Esophagus squamous epithelium (tissue), 5 donors: ENCODE measurements around the gene ATP6V0C. TPM values are rescaled to one million over a fixed set of nuclear protein-coding genes. Genes with fewer than 3 reads are reported as not detected.
"Not testable (repeated sequence)": the region's sequence is repeated elsewhere in the genome, so short reads cannot be mapped to it uniquely, and the experiment has no call there.

Experiments used
- DNase-seq: peaks from one replicate; lab custom pipeline; 2025; lab: John Stamatoyannopoulos, UW
- H3K27ac ChIP-seq, 4 donors: fragments of 200-600 bp; sonication (generic); one replicate each; pipeline ENCODE4 v1.5.1; 2016 to 2019; ENCODE audit warnings: mild to moderate bottlenecking in 1 of 4
- H3K27me3 ChIP-seq, 4 donors: fragments of 200-600 bp; sonication (generic); 1 replicate in 3 of 4; 2 replicates in 1 of 4; pipeline versions ENCODE4 v1.5.1 to v1.6.0; 2017 to 2021; ENCODE audit warnings: antibody characterized with exemption in 1 of 4
- H3K36me3 ChIP-seq, 3 donors: fragments of 200-600 bp; sonication (generic); one replicate each; pipeline ENCODE4 v1.5.1; 2016 to 2019
- H3K4me1 ChIP-seq, 3 donors: fragments of 200-600 bp; sonication (generic); one replicate each; pipeline ENCODE4 v1.5.1; 2017 to 2019
- H3K4me3 ChIP-seq, 4 donors: fragments of 200-600 bp; sonication (generic); 1 replicate in 3 of 4; 2 replicates in 1 of 4; pipeline ENCODE4 v1.5.1; 2016 to 2019; ENCODE audit warnings: mild to moderate bottlenecking in 2 of 4, moderate library complexity in 1 of 4
- H3K9me3 ChIP-seq, 3 donors: fragments of 200-600 bp; sonication (generic); one replicate each; pipeline ENCODE4 v1.5.1; 2016 to 2019
- CTCF ChIP-seq, 6 experiments: fragments of 450-650 bp in 4 of 6; fragments of 200-600 bp in 2 of 6; sonication (generic) in 2 of 6; IDR thresholded peaks; one replicate each; pipeline ENCODE4 v1.5.1; 2016 to 2019; ENCODE audit warnings: antibody characterized with exemption in 6 of 6, mild to moderate bottlenecking in 4 of 6, moderate library complexity in 4 of 6
- POLR2A ChIP-seq, 4 donors: fragments of 450-650 bp; IDR thresholded peaks; one replicate each; pipeline ENCODE4 v1.6.1; 2017; ENCODE audit warnings: antibody characterized with exemption in 4 of 4, mild to moderate bottlenecking in 4 of 4, moderate library complexity in 3 of 4
- WGBS, 2 donors: methylation state at CpG; one replicate each; pipeline ENCODE4 v1.1.5; 2018; 5-methylcytosine and 5-hydroxymethylcytosine counted together
- intact Hi-C: fragments of 100-400 bp; cut with DNase I; formaldehyde crosslinking; loops from one replicate; pipeline ENCODE4 v1.15.0; 2022
- total RNA-seq, 4 donors: library from RNA; depleted of rRNA; stranded (reverse); fragments of >200 nt; gene quantifications; one replicate each; pipeline ENCODE4 v1.1.0, GENCODE V29; 2016
- donor health status: DM: yes; HTN: yes; CAD: no.

The ATP6V0C gene
- total RNA-seq, 4 donors from 2014 or later: 70.8 to 196 (median 125) TPM

- no peak overlapping the region for H3K4me3 ChIP-seq
- no peaks in the 10 kb centered on the region for H3K36me3 ChIP-seq
- peaks cover 4 to 31% (median 11%) of the 10 kb centered on the region in 4 donors for H3K27me3 ChIP-seq
- 81 to 95% methylated on average over 7 to 9 of the region's 9 CpGs for WGBS, 2 donors
- intact Hi-C loops: no loop called here
- peaks cover 21 to 56% (median 37%) of the 10 kb centered on the region in 3 donors for H3K4me1 ChIP-seq
- no peak overlapping the region for H3K27ac ChIP-seq
- H3K9me3 ChIP-seq: no peaks in the 10 kb centered on the region
- TF ChIP-seq POLR2A (IDR thresholded peaks at IDR 0.05): no peak
- TF ChIP-seq CTCF (IDR thresholded peaks at IDR 0.05): no peak
- DNase-seq: no peak
These were observed 37.4 kb upstream of the ATP6V0C start for GRCh38 chr16:2476345-2476720.

GRCh38 chr16:2476741-2477140, 37.0 kb upstream of the ATP6V0C start:
- no peaks in the 10 kb centered on the region for H3K9me3 ChIP-seq
- WGBS, 2 donors: 73 to 74% methylated on average over 3 of the region's 3 CpGs
- no peak overlapping the region for H3K27ac ChIP-seq
- H3K27me3 ChIP-seq: peaks cover 4 to 27% (median 8%) of the 10 kb centered on the region in 4 donors
- no peaks in the 10 kb centered on the region for H3K36me3 ChIP-seq
- H3K4me3 ChIP-seq: no peak overlapping the region
- intact Hi-C loops: no loop called here
- no peak for TF ChIP-seq POLR2A (IDR thresholded peaks at IDR 0.05)
- no peak for TF ChIP-seq CTCF (IDR thresholded peaks at IDR 0.05)
- H3K4me1 ChIP-seq: peaks cover 18 to 56% (median 33%) of the 10 kb centered on the region in 3 donors
- no peak for DNase-seq

DNA sequence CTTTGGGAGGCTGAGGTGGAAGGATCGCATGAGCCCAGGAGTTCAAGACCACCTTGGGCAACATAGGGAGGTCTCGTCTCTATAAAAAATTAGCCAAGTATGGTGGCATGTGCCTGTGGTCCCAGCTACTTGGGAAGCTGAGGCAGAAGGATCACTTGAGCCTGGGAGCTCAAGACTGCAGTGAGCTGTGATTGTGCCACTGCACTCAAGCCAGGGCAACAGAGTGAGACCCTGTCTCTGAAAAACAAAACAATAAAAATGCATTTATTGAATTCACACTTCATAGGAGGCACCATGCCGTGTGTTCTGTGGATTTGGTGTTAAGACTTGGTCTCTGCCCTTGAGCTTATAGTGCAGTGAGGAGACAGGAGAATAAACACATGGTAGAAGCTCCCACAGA, 36.4 kb upstream of the ATP6V0C start:
- Histone ChIP-seq H3K4me1 (peaks cover 15 to 55% (median 27%) of the 10 kb centered on the region in 3 donors), H3K9me3 (no peaks in the 10 kb centered on the region), H3K36me3 (no peaks in the 10 kb centered on the region), H3K27ac (no peak overlapping the region), H3K4me3 (no peak overlapping the region), H3K27me3 (peaks cover 0 to 21% (median 4%) of the 10 kb centered on the region in 4 donors)
- intact Hi-C loops: no loop called here
- TF ChIP-seq POLR2A (IDR thresholded peaks at IDR 0.05) (no peak), CTCF (IDR thresholded peaks at IDR 0.05) (no peak)
- no peak for DNase-seq
- WGBS, 2 donors: 93 to 95% methylated on average over 2 to 3 of the region's 3 CpGs

GRCh38 chr16:2478279-2478678, 35.5 kb upstream of the ATP6V0C start:
- DNase-seq: no peak
- TF ChIP-seq CTCF (IDR thresholded peaks at IDR 0.05) (no peak), POLR2A (IDR thresholded peaks at IDR 0.05) (no peak)
- Histone ChIP-seq H3K9me3 (no peaks in the 10 kb centered on the region), H3K4me1 (peaks cover 15 to 55% (median 25%) of the 10 kb centered on the region in 3 donors), H3K36me3 (no peaks in the 10 kb centered on the region), H3K27me3 (peaks cover 0 to 12% (median 0%) of the 10 kb centered on the region in 4 donors), H3K27ac (no peak overlapping the region), H3K4me3 (no peak overlapping the region)
- intact Hi-C loops: no loop called here
- WGBS, 2 donors: 69 to 79% methylated on average over 8 of the region's 8 CpGs

- H3K27me3 ChIP-seq, intact Hi-C loops, DNase-seq, H3K4me3 ChIP-seq, H3K27ac ChIP-seq, H3K9me3 ChIP-seq, H3K36me3 ChIP-seq: not testable (repeated sequence)
- WGBS, 2 donors: 91 to 98% methylated on average over 10 of the region's 10 CpGs
- peaks cover 10 to 53% (median 11%) of the 10 kb centered on the region in 3 donors for H3K4me1 ChIP-seq
These were observed 33.8 kb upstream of the ATP6V0C start for GRCh38 chr16:2479996-2480395.

GRCh38 chr16:2480948-2481347, 32.8 kb upstream of the ATP6V0C start:
- intact Hi-C loops: no loop called here
- TF ChIP-seq CTCF (IDR thresholded peaks at IDR 0.05): no peak
- TF ChIP-seq POLR2A (IDR thresholded peaks at IDR 0.05): no peak
- DNase-seq: no peak
- no peak overlapping the region for H3K4me3 ChIP-seq
- no peaks in the 10 kb centered on the region for H3K27me3 ChIP-seq
- H3K4me1 ChIP-seq: peaks cover 3 to 44% (median 5%) of the 10 kb centered on the region in 3 donors
- WGBS, 2 donors: 40 to 60% methylated on average over 1 to 9 of the region's 12 CpGs
- H3K36me3 ChIP-seq: no peaks in the 10 kb centered on the region
- no peak overlapping the region for H3K27ac ChIP-seq
- H3K9me3 ChIP-seq: no peaks in the 10 kb centered on the region
